Measurements from ENCODE around the gene MPP2. TPM values are rescaled to one million over a fixed set of nuclear protein-coding genes. Genes with fewer than 3 reads are reported as not detected.

MPP2 gene
- total and polyA plus RNA-seq, 2 of the 13 experiments (the other 11 are each of a cell fraction or from before 2014, with no cell fraction given): 0.20 to 1.7 TPM

- Histone ChIP-seq H3K79me2 (ENCODE audit: insufficient read depth, low read length) (no peaks in the 10 kb centered on the region), H4K20me1 (ENCODE audit: insufficient read depth, low read length) (no peaks in the 10 kb centered on the region), H2AFZ (ENCODE audit: low read length) (no peak overlapping the region), H3K4me3 (replicated peaks in 1 of 3; ENCODE audit: insufficient read depth in 1 of 3, low read depth in 2 of 3, low read length in 3 of 3) (no peak overlapping the region), H3K27me3 (ENCODE audit: control insufficient read depth in 1 of 2, insufficient read depth in 2 of 2, low read length in 2 of 2) (no peaks in the 10 kb centered on the region; a peak in 1 of 5 replicates), H3K27ac (ENCODE audit: extremely low read length, insufficient read depth, low read length) (no peak overlapping the region), H3K36me3 (replicated peaks in 1 of 2; ENCODE audit: control insufficient read depth in 1 of 2, insufficient read depth in 2 of 2, low read length in 2 of 2) (no peaks in the 10 kb centered on the region), H3K9me3 (ENCODE audit: low read length) (no peaks in the 10 kb centered on the region), H3K4me1 (ENCODE audit: insufficient read depth, low read length) (peaks cover 14% of the 10 kb centered on the region), H3K9ac (ENCODE audit: insufficient read depth, low read depth, low read length) (no peak overlapping the region), H3K4me2 (ENCODE audit: low read depth, low read length) (no peak overlapping the region)
- DNase-seq (ENCODE audit: low spot score): no peak
- TF ChIP-seq TP53 (CRISPR knock-in tag; conservative IDR thresholded peaks at IDR 0.05) (no peak), ARNT (IDR thresholded peaks at IDR 0.05) (no peak), MAFK (conservative IDR thresholded peaks at IDR 0.05 in 1 of 2, IDR thresholded peaks at IDR 0.05 in 1 of 2; ENCODE audit: low read length in 2 of 2) (peak; percentile 17 to 56; a peak in 2 of 4 replicates), NFYC (CRISPR knock-in tag; IDR thresholded peaks at IDR 0.05) (no peak), MAFF (IDR thresholded peaks at IDR 0.05; ENCODE audit: low read depth, low read length) (0 out of 2 replicates have a peak, but pooled peaks have one; percentile 30), NCOA5 (CRISPR knock-in tag; IDR thresholded peaks at IDR 0.05) (no peak)
- BruUV-seq (replicated peaks): no TSS peak
- WGBS (ENCODE audit: low lambda C conversion rate): 35% methylated on average over 6 of the region's 6 CpGs
- intact Hi-C loops (cut with micrococcal nuclease; ENCODE audit: unreplicated experiment) (no loop called here), in situ Hi-C loops (cut with HindIII; ENCODE audit: extremely low pct_ligation_motif_present, low pct_unique_long_range_greater_than_20kb) (no loop called here)
- ChIA-PET CTCF (ENCODE audit: low intra/inter-chr PET ratio, low total read pairs) (no interaction called here), POLR2A (no interaction called here)
- ATAC-seq: no peak
- FAIRE-seq: no peak
Measured at GRCh38 chr17:43873815-43874214, 33.5 kb downstream of the MPP2 start.

- no peak for FAIRE-seq
- DNase-seq (ENCODE audit: low spot score): no peak
- no peaks in the 10 kb centered on the region for H3K79me2 ChIP-seq (ENCODE audit: insufficient read depth, low read length)
- H3K36me3 ChIP-seq (replicated peaks in 1 of 2; ENCODE audit: control insufficient read depth in 1 of 2, insufficient read depth in 2 of 2, low read length in 2 of 2): no peaks in the 10 kb centered on the region
- H3K4me3 ChIP-seq (replicated peaks in 1 of 3; ENCODE audit: insufficient read depth in 1 of 3, low read depth in 2 of 3, low read length in 3 of 3): no peak overlapping the region
- no peak overlapping the region for H3K9ac ChIP-seq (ENCODE audit: insufficient read depth, low read depth, low read length)
- CTCF ChIA-PET (ENCODE audit: low intra/inter-chr PET ratio, low total read pairs): no interaction called here
- POLR2A ChIA-PET: no interaction called here
- no peaks in the 10 kb centered on the region for H3K9me3 ChIP-seq (ENCODE audit: low read length)
- no peak for ATAC-seq
- in situ Hi-C loops (cut with HindIII; ENCODE audit: extremely low pct_ligation_motif_present, low pct_unique_long_range_greater_than_20kb) (no loop called here), intact Hi-C loops (cut with micrococcal nuclease; ENCODE audit: unreplicated experiment) (no loop called here)
- H3K4me2 ChIP-seq (ENCODE audit: low read depth, low read length): no peak overlapping the region
- no peak overlapping the region for H3K27ac ChIP-seq (ENCODE audit: extremely low read length, insufficient read depth, low read length)
- WGBS (ENCODE audit: low lambda C conversion rate): 56% methylated on average over 5 of the region's 5 CpGs
- H3K27me3 ChIP-seq (ENCODE audit: control insufficient read depth in 1 of 2, insufficient read depth in 2 of 2, low read length in 2 of 2): peaks cover 0 to 5% of the 10 kb centered on the region in 2 experiments; a peak in 3 of 5 replicates
- no peaks in the 10 kb centered on the region for H4K20me1 ChIP-seq (ENCODE audit: insufficient read depth, low read length)
- BruUV-seq (replicated peaks): no TSS peak
- H2AFZ ChIP-seq (ENCODE audit: low read length): no peak overlapping the region
- H3K4me1 ChIP-seq (ENCODE audit: insufficient read depth, low read length): peaks cover 11% of the 10 kb centered on the region; the same call in 1 of the 2 replicates
- TF ChIP-seq MYNN (CRISPR knock-in tag; IDR thresholded peaks at IDR 0.05; ENCODE audit: low read depth) (no peak), NR1H2 (CRISPR knock-in tag; IDR thresholded peaks at IDR 0.05; ENCODE audit: borderline replicate concordance, low read depth) (no peak), MAX (IDR thresholded peaks at IDR 0.05) (no peak), SKIL (CRISPR knock-in tag; IDR thresholded peaks at IDR 0.05; ENCODE audit: borderline replicate concordance) (no peak), ZNF10 (CRISPR knock-in tag; IDR thresholded peaks at IDR 0.05; ENCODE audit: borderline replicate concordance, low read depth) (no peak), ZBTB49 (CRISPR knock-in tag; IDR thresholded peaks at IDR 0.05; ENCODE audit: borderline replicate concordance) (no peak), PATZ1 (CRISPR knock-in tag; IDR thresholded peaks at IDR 0.05) (no peak)
Measured at GRCh38 chr17:43873091-43873490, 34.2 kb downstream of the MPP2 start.

Measured in HepG2 (cell line).